ENCODE results near the gene CD81.

GRCh38 chr11:2369896-2370295 is 7.2 kb upstream of the CD81 start:
- TF ChIP-seq EZH2phosphoT487 (IDR thresholded peaks at IDR 0.05; ENCODE audit: insufficient read depth, low read depth), result no peak
- TF ChIP-seq EZH2 (IDR thresholded peaks at IDR 0.05; ENCODE audit: insufficient read depth, poor library complexity, severe bottlenecking), result no peak
